ENCODE data around the gene NLRC4.
"Not testable (repeated sequence)": the region's sequence is repeated elsewhere in the genome, so short reads cannot be mapped to it uniquely, and the experiment has no call there.

DNA sequence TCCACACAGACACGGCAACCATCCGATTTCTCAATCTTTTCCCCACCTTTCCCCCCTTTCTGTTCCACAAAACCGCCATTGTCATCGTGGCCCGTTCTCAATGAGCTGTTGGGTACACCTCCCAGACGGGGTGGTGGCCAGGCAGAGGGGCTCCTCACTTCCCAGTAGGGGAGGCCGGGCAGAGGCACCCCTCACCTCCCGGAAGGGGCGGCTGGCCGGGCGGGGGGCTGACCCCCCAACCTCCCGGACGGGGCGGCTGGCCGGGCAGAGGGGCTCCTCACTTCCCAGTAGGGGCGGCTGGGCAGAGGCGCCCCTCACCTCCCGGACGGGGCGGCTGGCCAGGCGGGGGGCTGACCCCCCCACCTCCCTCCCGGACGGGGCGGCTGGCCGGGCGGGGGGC, 28.8 kb upstream of the NLRC4 start:
- TF ChIP-seq, protein P1, sequence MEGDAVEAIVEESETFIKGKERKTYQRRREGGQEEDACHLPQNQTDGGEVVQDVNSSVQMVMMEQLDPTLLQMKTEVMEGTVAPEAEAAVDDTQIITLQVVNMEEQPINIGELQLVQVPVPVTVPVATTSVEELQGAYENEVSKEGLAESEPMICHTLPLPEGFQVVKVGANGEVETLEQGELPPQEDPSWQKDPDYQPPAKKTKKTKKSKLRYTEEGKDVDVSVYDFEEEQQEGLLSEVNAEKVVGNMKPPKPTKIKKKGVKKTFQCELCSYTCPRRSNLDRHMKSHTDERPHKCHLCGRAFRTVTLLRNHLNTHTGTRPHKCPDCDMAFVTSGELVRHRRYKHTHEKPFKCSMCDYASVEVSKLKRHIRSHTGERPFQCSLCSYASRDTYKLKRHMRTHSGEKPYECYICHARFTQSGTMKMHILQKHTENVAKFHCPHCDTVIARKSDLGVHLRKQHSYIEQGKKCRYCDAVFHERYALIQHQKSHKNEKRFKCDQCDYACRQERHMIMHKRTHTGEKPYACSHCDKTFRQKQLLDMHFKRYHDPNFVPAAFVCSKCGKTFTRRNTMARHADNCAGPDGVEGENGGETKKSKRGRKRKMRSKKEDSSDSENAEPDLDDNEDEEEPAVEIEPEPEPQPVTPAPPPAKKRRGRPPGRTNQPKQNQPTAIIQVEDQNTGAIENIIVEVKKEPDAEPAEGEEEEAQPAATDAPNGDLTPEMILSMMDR (IDR thresholded peaks at IDR 0.05), result not testable (repeated sequence)
- TF ChIP-seq POLR2AphosphoS5, POLR2A (IDR thresholded peaks at IDR 0.05): not testable (repeated sequence)

Data from prostate gland (tissue), 2 donors.